KOPT-K1 (cell line): Measurements from ENCODE around the gene FOXD2.

ENCODE experiments used
- H3K27ac ChIP-seq: fragments of 200-600 bp; sonication (generic); 2 replicates; pipeline ENCODE4 v1.5.1; 2016; ENCODE audit warnings: antibody characterized with exemption, mild to moderate bottlenecking, low read depth, low read length; ENCODE audit not compliant: poor library complexity, severe bottlenecking
- H3K36me3 ChIP-seq: fragments of 200-600 bp; sonication (generic); 2 replicates; pipeline ENCODE4 v1.5.1; 2017; ENCODE audit warnings: antibody characterized with exemption, mild to moderate bottlenecking, low read length, moderate library complexity; ENCODE audit not compliant: insufficient read depth
- H3K9me3 ChIP-seq: fragments of 200-600 bp; sonication (generic); 2 replicates; pipeline ENCODE4 v1.5.1; 2017; ENCODE audit warnings: antibody characterized with exemption, low read length, mild to moderate bottlenecking; ENCODE audit not compliant: insufficient read depth, poor library complexity, severe bottlenecking

The FOXD2 gene

DNA sequence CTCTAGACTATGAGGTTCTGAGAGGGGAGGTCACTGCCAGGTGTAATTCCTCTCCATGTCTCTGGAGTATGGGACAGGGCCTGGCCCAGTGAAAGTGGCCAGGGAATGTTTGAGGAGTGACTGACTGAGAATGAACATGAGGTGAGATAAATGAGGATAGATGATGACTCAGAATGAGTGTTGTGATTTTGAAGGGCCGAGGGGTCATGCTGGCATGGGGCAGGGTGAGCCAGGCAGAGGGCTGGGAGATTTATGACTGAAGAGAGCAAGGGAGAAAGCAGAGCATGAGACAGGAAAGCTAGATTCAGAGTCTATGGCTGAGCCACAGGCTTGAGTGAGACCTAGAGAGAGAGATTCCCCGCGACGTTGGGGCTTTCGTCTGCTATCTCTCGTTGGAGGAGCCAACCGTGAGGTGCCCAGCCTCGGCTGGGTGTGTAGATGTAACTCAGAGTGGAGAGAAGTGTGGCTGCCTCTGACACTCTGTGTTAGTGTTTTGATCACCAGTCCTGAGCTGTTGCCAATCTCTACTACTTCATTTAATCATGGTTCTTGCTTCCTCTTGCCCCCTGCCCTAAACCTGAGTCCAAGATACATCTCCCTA, 50.1 kb downstream of the FOXD2 start:
- no peak overlapping the region for H3K27ac ChIP-seq

More for the DNA sequence above, 50.1 kb downstream of the FOXD2 start:
- H3K9me3 ChIP-seq = peaks cover 8% of the 10 kb centered on the region
- no peaks in the 10 kb centered on the region for H3K36me3 ChIP-seq
